Measurements from ENCODE around the gene LUC7L2.

- no peak for TF ChIP-seq GATA2 (IDR thresholded peaks at IDR 0.05; ENCODE audit: low read depth, low read length)
- no peak for TF ChIP-seq GATA3 (IDR thresholded peaks at IDR 0.05; ENCODE audit: low read depth, low read length)
Measured at GRCh38 chr7:139382439-139382838, 22.7 kb downstream of the LUC7L2 start.
